Thyroid gland (tissue), 4 donors: ENCODE results near the gene CERK.

Source experiments
- CTCF ChIP-seq, 6 experiments: fragments of 200-600 bp in 3 of 6; fragments of 450-650 bp in 3 of 6; sonication (generic) in 3 of 6; IDR thresholded peaks; one replicate each; pipeline ENCODE4 v1.5.1; 2016 to 2019; ENCODE audit warnings: antibody characterized with exemption in 6 of 6, mild to moderate bottlenecking in 2 of 6, inconsistent platforms in 1 of 6, moderate library complexity in 1 of 6
- POLR2A ChIP-seq, 2 donors: fragments of 450-650 bp; IDR thresholded peaks; one replicate each; pipeline ENCODE4 v1.6.1; 2017; ENCODE audit warnings: antibody characterized with exemption in 2 of 2, mild to moderate bottlenecking in 2 of 2, moderate library complexity in 1 of 2

DNA sequence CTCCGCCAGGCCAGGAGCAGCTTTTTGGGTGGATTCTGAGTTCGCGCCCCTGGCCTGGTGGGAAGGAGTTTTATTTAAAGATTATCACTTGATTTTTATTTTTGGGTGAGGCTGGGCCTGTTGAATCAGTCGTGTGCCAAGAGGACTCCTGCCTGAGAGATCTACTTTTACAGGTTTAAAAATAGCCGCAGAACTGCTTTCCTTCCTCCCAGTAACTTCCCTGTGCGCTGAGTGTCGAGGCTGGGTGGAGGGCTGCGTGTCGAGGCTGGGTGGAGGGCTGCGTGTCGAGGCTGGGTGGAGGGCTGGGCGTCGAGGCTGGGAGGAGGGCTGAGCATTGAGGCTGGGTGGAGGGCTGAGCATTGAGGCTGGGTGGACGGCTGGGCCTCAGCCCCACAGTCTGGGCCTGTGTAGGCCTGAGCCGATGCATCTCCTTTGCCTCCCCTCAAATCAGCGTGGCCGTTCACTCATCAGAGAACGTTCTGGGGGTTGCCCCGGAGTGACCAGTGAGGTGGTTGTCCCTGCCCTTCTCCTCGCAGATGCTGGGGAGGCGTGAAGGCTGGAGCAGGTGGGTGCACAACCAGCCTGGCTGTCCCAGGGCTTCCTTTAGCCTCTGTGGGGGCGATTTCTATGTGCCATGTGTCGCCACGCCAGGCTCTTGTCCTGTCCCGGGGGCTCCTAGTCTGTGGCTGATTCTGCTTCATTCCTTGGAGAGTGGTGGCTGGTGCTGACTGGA is 87.8 kb downstream of the CERK start:
- TF ChIP-seq CTCF (IDR thresholded peaks at IDR 0.05) (no peak), POLR2A (IDR thresholded peaks at IDR 0.05) (no peak)
